NCI-H1417 treated with DMSO at 0.1 percent for 48 hours (cell line): ENCODE results near the gene ZNF24.

Experiments
- DNase-seq: peaks from one replicate; lab custom pipeline; 2025; lab: John Stamatoyannopoulos, UW

ZNF24 gene

DNA sequence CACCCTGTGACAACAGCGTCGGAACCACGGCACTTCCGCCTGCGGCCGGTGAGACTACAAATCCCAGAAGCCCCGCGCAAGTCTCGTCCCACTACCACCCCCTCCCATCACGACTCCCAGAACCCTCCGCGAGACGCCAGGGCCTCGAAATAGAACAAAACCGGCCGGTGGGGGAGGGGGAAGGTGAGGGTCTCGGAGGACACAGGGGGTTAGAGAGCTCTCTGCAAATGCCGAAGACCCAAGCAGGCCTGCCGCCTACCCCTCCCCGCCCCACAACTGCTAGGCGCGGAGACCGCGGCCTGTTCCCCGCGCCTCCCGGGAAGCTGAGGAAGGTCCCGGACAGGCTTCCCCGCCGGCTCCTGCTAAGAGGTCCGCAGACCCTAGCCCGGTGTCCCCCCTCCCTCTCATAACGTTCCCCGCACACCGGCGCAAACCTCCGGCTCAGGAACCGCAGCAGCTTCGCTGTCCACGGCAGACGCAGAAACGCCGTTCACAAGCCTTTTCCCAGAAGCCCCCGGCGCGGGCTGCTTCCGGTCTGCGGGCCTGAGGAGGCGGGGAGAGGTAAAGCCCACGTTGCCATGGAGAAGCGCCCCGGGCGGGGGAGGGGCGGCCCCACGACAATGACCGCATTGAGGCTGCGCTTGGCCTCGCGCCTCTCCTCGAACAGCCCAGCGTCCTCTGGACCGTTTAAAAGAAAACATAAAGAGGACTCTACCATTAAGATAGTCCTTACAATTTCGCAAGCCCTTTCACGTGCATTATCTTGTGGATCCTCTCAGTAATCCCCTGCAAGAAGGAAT, at the start of gene ZNF24:
TSS of gene ZNF24 (minus strand) at position 485 of the 800 bp plus-strand sequence. CDS start 3,770 bp downstream, outside the sequence.
- peak; percentile 80 for DNase-seq

DNA sequence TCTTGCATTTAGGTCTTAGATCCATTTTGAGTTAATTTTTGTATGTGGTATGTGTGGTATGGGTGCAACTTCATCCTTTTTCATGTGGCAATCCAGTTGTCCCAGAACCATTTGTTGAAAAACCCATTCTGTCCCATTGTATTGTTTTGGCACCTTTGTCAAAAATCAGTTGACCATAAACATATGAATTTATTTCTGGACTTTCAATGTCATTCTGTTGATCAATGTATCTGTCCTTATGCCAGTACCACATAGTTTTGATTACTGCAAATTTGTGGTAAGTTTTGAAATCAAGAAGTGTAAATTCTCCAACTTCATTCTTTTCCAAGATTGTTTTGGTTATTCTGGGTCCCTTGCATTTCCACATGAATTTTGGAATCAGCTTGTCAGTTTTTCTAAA, 49.5 kb upstream of the ZNF24 start:
- DNase-seq, result no peak

DNA sequence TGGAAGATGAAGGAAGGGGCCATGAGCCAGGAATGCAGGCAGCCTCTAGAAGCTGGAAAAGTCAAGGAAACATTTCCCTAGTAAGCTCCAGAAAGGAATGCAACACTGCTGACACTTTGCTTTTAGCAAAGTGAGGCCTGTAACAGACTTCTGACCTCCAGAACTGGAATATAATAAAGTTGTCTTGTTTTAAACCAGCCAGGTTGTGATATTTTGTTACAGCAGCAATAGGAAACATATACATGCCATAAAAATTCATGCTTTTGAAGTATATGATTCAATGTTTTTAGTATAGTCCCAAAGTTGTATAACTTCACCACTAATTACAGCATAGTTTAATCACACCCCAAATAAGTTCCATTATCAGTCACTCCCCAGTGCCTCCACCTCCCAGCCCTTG, 48.2 kb upstream of the ZNF24 start:
- DNase-seq, result no peak

DNA sequence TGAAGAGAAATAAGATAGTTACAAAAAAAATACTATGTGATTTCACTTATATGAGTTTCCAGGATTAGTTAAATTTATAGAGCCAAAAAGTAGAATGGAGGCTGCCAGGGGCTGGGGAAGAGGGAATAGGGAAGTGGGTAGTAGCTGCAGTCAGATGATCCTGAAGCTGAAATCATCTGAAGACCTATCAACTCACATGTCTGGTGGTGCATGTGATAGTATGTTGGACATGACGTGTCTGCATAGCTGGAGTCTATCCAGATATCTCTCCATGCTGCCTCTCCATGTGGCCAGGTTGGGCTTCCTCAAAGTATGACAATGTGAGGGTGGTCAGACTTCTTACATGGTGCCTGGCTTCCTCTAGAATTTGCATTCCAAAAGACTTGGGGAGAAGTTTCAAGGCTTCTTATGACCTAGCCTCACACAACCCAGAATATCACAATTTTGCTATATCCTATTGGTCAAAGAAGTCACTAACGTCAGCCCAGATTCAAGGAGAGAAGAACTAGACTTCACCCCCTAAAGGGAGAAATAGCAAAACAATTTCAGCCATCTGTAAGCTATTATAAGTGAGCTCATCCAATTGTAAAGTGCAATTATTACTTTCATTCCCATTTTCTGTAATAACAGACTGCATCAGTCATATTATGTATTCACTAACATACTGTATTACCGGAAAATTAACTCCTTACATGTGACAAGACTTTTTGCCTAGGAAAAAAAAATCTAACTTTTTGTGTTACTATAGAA, 46.9 kb upstream of the ZNF24 start:
- DNase-seq, result no peak

DNA sequence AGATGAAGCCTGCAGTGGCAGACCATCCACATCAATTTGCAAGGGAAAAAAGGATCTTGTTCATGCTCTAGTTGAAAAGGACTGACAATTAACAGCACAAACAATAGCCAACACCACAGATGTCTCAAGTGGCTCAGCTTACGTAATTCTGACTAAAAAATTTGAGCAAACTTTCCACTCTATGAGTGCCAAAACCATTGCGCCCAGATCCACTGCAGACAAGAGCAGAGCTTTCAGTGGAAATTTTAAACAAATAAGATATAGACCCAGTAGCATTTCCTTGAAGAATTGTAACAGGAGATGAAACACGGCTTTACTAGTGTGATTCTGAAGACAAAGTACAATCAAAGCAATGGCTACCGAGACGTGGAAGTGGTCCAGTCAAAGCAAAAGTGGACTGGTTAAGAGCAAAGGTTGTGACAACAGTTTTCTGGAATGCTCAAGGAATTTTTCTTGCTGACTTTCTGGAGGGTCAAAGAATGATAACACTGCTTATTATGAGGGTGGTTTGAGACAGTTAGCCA, 44.9 kb upstream of the ZNF24 start:
- no peak for DNase-seq

DNA sequence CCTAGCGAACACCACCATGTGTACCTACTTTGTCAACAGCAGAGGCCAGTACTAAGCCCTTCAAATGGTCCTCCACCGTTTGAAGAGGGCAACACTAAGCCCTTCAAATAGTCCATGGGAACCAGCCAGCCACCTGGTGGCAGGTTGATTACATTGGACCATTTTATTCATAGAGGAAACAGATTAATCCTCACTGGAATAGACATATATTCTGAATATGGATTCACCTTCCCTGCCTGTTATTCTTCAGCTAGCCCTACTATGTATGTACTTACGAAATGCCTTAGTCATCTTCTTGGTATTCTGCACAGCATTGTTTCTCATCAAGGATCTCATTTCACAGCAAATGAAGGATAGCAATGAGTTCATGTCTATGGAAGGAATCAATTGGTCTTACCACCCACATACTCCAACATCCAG, 42.9 kb upstream of the ZNF24 start:
- DNase-seq, result no peak

DNA sequence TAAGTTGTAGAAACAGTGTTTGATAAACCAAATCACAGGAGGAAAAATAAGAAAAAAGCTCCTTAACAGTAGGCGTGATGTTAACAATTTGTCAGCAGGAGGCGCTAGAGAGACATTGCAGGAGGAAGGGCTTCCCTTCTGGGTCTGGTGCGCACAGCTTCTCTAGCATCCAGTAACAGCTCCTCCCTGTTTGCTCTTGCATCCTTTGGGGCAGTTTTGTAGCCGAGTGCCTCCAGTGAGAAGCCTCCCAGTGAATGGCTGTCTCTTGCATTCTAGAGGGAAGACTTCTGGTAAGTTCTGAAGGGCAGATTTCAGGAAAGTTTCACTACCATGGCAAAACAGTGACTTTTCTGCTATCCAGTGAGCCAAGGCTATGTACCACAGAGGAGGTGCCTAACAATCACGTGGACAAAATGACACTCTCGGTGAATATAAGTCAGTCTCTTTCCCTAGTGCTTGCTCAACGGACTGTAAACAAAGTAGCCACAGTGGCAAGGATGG, 42.4 kb upstream of the ZNF24 start:
- DNase-seq, result no peak

DNA sequence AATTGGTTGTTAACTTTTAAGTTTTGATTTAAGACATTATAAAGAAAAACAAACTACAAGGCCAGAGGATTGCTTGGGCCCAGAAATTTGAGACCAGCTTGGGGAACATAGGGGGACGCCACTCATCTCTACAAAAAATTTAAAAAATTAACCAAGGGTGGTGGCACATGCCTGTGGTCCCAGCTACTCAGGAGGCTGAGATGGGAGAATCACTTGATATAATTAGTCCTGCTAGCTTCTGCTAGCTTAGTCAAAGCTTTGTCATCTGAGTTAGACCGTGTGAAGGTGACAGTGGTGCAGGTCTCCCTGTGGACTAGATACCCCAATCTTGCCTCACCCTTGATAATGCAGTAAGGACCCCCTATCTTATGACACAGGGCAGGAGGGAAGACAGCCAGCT, 38.9 kb upstream of the ZNF24 start:
- DNase-seq, result no peak

DNA sequence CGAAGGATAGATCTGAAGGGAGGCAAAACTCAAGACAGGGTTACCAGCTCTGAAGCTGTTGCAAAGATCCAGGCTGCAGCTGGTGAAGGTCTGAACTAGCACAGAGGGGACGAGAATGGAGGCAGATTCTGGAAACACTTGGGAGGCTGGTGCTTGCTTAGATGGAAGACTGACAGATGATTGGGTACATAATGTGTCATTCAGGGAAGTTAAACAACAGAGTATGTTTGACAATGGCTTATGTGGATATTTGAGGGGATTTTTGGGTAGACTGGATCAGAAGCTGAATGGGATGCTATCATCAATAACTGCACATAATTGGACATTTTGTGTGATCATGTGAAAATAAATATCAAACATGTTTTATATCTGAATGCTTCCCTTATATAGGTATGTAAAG, 35.2 kb upstream of the ZNF24 start:
- no peak for DNase-seq

DNA sequence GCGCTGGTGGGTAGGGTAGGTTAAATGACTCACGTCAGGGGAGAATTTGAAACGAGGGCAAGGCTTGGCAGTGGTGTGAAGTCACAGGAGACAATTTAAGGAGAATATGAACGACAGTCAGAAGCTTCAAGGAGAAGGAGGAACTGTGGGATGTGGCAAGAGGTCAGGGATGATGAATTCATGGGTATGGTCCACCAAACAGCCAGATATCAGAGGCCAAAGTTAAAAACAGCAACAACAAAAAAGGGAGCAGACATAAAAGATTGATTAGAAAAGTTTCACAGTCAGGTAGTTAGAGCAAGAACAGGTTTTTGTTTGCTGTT, 34.3 kb upstream of the ZNF24 start:
- DNase-seq, result no peak

DNA sequence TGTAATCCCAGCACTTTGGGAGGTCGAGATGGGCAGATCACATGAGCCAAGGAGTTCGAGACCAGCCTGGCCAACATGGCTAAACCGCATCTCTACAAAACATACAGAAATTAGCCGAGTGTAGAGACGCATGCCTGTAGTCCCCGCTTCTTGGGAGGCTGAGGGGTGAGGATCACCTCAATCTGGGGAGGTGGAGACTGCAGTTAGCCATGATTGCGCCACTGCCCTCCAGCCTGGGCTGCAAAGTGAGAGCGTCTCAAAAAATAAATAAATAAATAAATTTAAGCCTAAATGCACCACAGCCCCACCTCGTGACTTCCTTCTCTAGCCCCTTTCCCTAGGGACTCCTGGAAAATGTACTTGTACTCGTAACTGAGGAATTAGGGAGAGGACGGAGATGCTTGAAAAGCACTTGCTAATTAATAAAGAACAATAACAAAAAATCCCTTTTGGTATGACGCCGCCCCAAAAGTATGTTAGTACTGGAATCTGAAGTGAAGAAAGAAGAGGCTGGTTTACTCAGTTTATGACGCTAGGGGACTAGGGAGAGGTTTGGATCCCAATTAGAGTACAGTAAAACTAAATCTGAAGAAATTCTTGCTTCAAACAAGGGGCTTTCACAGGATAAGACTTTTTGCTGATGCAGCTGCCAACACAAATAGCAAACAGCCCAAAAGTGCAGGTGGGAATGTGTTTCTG, 33.8 kb upstream of the ZNF24 start:
- no peak for DNase-seq

DNA sequence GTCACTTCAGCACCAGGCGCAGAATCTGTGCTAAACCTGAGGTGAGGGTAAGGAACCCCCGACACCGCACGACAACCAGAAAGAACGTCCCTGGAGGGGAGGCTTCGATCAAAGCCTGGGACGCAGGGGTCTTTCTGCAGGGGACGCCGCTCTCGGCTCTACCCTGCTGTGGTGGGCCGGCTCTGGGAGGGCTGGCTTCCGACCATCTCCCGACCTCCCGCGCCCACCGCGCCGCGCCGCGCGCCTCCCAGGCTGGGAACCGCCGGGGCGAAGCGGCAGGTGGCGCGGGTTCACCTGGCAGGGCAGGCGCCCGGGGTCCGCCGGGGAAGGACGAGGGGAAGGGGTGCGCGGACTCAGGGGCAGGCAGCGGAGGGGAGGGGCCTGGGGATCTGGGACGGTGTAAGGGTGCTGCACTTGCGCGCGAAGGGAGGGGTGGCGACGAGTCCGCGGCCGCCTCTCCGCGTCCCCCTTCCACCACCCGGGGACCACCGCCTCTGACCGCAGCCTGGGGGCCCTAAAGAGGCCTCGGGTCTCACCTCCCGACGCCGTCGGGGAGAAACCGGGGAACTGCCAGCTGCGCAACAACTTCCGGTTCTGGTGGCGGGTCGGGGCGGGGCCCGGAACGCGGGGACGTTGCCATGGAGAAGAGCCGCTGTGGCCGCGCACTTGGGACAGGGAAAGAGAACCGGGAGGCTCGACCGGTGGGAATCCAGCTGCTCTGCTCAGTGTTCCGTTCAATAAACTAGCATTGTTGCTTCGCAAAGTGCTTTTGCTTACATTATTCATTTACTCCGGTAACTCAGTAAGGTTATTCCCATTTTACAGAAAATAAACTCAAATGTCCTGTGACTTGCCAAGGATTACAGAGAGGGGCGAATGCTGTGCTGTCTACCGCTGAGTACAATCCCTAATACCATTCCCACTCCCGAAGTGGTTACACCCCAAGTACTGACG, 32.8 kb upstream of the ZNF24 start, which contains the start of gene ZNF396:
TSS of gene ZNF396 (minus strand) at position 596 of the 954 bp plus-strand sequence. CDS start 3,045 bp downstream, outside the sequence.
- DNase-seq, result peak; percentile 37

DNA sequence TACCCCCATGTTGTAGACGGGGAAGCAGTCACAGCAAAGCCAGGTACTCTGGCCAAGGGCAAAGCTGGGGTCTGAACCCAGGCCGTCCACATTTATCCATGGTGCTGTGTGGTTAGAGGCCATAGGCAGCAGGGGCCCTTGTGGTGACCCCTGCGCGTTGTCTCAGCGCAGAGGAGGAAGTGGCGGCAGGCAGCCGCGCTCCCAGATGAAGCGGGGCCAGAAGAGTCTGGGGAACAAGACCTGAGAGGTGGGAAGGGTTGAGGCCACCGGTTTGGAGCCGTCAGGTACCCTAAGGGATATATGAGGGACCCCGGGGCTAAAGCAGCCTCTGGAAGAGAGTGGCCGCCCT, 32.1 kb upstream of the ZNF24 start:
- DNase-seq, result no peak

DNA sequence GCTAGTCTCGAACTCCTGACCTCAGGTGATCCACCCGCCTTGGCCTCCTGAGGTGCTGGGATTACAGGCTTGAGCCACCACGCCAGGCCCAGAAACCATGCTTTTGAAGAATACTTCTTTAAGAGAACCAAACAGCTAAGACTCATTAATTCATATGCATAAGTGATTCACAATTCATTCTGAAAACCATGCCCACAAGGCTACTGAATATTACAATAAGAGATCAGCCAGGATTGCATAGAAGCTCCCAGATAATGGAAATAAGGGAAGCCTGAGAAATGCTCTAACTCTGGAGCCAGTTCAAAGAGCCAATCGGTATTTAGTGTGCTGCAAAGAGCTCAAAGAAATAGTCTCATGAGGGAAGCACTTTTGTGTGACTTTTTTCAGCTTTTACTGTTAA, 30.5 kb upstream of the ZNF24 start:
- DNase-seq, result no peak

DNA sequence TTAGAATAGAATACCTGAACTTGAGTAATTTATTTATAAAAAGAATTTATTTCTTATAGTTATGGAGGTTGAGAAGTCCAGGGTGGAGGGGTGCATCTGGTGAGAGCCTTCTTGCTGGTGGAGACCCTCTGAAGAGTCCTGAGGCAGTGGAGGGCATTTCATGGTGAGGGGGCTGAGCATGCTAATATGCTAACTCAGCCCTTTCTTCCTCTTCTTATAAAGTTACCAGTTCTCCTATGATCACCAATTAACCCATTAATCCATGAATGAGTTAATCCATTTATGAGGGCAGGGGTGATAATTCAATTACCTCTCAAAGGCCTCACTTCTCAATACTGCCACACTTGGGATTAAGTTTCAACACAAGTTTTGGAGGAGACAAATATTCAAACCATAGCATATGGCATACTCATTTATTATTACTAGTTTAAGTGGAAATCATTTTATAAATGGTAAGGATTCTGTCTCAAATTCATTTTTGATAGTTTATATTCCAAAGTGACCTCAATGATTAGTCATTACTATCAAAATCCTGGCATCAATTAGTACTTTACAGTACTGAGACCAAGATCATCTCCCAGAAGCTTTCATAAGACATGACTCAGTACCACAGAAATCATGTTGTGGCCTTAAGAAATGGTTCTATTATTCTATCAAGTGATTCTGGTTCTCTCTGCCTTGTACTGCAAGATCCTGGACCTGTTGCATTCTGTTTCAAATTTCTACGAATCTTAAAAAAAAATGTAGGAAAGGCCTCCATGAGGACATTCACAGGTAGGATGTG, 27.4 kb upstream of the ZNF24 start:
- no peak for DNase-seq

DNA sequence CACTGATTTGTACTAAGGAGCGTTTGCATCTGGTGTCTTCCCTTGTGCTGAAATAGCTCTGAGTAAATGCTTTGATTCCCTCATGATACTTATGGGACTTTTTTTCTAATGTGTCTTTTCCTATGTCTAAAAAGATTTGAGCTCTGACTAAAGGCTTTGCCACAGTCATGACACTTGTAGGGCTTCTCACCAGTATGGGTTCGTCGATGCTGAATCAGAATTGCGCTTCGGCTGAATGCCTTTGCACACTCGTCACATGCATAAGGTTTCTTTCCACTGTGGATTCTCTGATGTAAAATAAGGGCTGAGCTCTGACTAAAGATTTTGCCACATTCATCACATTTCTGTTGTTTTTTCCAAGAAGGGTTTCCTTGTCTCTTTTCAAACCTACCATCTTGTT, 24.9 kb upstream of the ZNF24 start:
- DNase-seq, result no peak

DNA sequence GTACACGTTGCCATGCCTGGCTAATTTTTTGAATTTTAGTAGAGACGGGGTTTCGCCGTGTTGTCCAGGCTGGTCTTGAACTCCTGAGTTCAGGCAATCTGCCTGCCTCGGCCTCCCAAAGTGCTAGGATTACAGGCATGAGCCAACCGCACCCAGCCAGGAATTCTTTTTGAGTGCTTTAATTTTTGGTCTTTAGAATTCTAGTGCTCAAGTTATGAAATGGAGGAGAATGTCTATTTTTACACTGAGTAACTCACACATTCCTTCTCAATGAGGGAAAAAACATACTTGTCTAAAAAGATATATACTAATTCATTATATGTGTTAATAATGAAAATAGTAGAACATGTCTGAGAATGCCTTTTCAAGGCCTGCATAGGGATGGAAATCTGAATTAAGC, 24.4 kb upstream of the ZNF24 start:
- no peak for DNase-seq

DNA sequence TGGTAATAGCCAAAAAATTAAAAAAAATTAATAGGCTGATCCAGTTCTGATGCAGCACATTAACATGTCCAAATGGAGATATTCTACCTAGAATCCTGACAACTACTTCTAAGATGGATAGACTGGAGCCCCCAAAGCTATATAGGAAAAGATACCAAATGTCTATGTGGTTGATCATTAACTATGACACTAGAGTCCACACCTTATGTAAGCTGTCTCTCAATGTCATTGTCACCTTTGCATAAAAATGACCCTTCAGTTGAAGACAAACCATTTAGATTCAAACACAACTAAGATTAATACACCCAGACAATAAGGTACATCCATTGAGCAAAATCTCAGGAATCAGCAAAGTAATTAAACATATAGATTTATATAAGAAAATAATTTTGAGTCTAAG, 18.3 kb upstream of the ZNF24 start:
- no peak for DNase-seq

DNA sequence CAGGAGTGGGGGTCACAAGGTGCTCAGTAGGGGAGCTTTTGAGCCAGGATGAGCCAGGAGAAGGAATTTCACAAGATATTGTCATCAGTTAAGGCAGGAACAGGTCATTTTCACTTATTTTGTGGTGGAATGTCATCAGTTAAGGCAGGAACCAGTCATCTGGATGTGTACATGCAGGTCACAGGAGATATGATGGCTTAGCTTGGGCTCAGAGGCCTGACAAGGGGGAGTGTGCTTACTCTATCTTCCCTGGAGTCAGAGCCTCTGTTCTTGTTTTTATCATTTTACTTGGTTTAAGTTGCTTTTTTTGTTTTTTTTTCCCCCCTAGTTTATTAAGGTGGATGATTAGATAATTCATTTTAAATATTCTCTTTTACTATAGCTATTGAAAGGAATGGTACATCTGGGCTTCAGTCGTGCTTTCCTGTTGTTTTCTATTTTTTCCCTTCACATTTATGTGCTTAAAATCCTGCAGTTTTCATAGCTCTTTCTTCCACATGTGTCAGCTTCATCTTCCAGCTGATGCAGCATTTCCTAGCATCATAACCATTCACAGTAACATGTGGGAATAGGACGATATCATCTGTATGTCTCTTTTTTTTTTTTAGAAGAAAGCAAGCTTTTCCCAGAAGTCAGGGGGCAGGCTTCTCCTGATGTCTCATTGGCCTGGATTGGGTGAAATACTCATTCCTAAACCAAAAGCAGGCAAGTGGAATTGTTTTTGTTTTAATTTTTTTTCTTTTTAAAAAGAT, 17.5 kb upstream of the ZNF24 start:
- no peak for DNase-seq

DNA sequence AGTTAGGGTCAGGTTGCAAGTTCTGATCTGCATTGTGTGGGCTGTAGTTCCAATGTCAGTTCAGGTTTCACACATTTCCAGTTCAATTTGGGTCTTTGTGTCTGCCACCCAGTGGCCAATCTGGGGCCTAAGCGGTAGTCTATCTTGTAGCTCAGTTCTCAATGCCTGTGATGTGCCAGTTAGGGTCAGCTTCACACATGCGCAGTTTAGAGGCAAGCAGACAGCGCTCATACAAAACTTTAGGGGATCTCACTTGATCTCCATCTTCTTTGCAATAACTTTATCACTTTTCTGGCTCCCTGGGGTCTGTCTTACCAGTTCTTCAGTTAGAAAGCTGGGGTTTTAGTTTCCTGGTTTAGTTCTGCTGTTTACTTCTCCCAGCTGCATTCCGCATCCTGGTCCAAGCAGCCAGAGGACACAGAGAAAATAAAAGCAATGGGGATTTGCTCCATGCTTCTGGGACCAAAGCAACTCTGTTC, 11.0 kb upstream of the ZNF24 start:
- DNase-seq, result no peak
